MCF 10A (cell line): ENCODE results near the gene RERE. TPM values are rescaled to one million over a fixed set of nuclear protein-coding genes. Genes with fewer than 3 reads are reported as not detected.

Experiments
- BruUV-seq: library from RNA; stranded (reverse); fragments of 400-500 nt; replicated peaks from 2 replicates; lab custom pipeline; 2021; lab: Mats Ljungman, UMichigan
- CTCF ChIA-PET: fragments of 300-600 bp; sonication (Branson Sonifier 250); formaldehyde crosslinking; extraction: SDS; loops from one replicate; lab custom pipeline; 2021; ENCODE audit warnings: antibody characterized with exemption, inconsistent platforms; lab: Yijun Ruan, JAX
- POLR2A ChIA-PET: fragments of 300-600, 350-650 bp; sonication (Branson Sonifier 250); formaldehyde crosslinking; extraction: SDS; loops from one replicate; lab custom pipeline; 2020; ENCODE audit warnings: antibody characterized with exemption, inconsistent platforms; lab: Yijun Ruan, JAX
- DNase-seq: peaks from one replicate; pipeline ENCODE4 v3.0.0-alpha.2; 2018; ENCODE audit not compliant: unreplicated experiment
- H3K27ac Mint-ChIP-seq: one replicate; pipeline ENCODE4 v1.8.0; 2022; ENCODE audit warnings: mild to moderate bottlenecking, low read depth, mixed read lengths; ENCODE audit not compliant: unreplicated experiment
- H3K27me3 Mint-ChIP-seq: one replicate; pipeline ENCODE4 v1.8.0; 2022; ENCODE audit warnings: mixed read lengths; ENCODE audit not compliant: insufficient read depth, unreplicated experiment
- H3K36me3 Mint-ChIP-seq: one replicate; pipeline ENCODE4 v1.8.0; 2022; ENCODE audit warnings: mild to moderate bottlenecking, moderate library complexity, mixed read lengths; ENCODE audit not compliant: insufficient read depth, unreplicated experiment
- H3K4me1 Mint-ChIP-seq: one replicate; pipeline ENCODE4 v1.8.0; 2022; ENCODE audit warnings: mixed read lengths; ENCODE audit not compliant: insufficient read depth, unreplicated experiment
- H3K4me3 Mint-ChIP-seq: one replicate; pipeline ENCODE4 v1.8.0; 2022; ENCODE audit warnings: mild to moderate bottlenecking, moderate library complexity, mixed read lengths; ENCODE audit not compliant: unreplicated experiment
- H3K9me3 Mint-ChIP-seq: one replicate; pipeline ENCODE4 v1.8.0; 2022; ENCODE audit warnings: mixed read lengths; ENCODE audit not compliant: unreplicated experiment
- intact Hi-C: fragments of 100-400 bp; cut with micrococcal nuclease; formaldehyde crosslinking; loops from 2 replicates; pipeline ENCODE4 v1.14.1; 2022
- total RNA-seq: library from RNA; stranded (reverse); gene quantifications from 2 replicates; pipeline ENCODE4 v1.2.3, GENCODE V29; 2022
- TF ChIP-seq, protein P1 (sequence below): fragments of 200-600 bp; IDR thresholded peaks from one replicate; pipeline ENCODE4 v1.8.0; 2022; ENCODE audit warnings: antibody characterized with exemption, mild to moderate bottlenecking; ENCODE audit not compliant: unreplicated experiment

Gene RERE
- total RNA-seq, 1 experiment from 2014 or later = 48.4 TPM

DNA sequence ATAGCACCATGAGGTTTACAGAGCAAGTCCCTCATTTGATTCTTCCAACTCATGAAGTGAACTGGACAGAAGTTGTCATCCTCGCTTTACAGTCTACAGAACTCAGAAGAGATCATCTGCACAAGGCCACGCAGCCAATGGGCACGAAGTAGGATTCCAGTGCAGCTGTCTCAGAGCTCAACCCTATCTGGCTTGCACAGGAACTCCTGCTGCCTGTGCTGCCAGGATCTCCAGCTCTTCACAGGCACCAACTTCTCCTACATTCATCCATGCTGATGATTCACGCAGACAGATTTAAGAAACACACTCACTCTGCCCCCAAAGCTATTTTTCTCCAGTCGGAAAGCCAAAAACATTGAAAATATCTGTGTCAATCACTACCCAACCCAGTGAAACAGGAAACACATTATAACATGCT, 157.0 kb downstream of the RERE start:
- ChIA-PET POLR2A (interaction anchor here (0.7 to 6.0 kb wide), 8 partner anchors 10 to 441 kb away, joined by 3 to 52 read pairs (median 6); no protein-coding TSS in a partner anchor), CTCF (interaction anchor here (0.8 to 6.4 kb wide), 3 partner anchors 11 to 99 kb away, joined by 3 to 39 read pairs (median 3); no protein-coding TSS in a partner anchor)
- no TSS peak for BruUV-seq
- TF ChIP-seq, protein P1, sequence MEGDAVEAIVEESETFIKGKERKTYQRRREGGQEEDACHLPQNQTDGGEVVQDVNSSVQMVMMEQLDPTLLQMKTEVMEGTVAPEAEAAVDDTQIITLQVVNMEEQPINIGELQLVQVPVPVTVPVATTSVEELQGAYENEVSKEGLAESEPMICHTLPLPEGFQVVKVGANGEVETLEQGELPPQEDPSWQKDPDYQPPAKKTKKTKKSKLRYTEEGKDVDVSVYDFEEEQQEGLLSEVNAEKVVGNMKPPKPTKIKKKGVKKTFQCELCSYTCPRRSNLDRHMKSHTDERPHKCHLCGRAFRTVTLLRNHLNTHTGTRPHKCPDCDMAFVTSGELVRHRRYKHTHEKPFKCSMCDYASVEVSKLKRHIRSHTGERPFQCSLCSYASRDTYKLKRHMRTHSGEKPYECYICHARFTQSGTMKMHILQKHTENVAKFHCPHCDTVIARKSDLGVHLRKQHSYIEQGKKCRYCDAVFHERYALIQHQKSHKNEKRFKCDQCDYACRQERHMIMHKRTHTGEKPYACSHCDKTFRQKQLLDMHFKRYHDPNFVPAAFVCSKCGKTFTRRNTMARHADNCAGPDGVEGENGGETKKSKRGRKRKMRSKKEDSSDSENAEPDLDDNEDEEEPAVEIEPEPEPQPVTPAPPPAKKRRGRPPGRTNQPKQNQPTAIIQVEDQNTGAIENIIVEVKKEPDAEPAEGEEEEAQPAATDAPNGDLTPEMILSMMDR = no peak
- Mint-ChIP-seq H3K27me3 (no peaks in the 10 kb centered on the region), H3K4me3 (no peak overlapping the region), H3K27ac (no peak overlapping the region), H3K36me3 (peaks cover 17% of the 10 kb centered on the region), H3K9me3 (no peaks in the 10 kb centered on the region), H3K4me1 (no peaks in the 10 kb centered on the region)
- peak; percentile 77 for DNase-seq
- intact Hi-C loops = no loop called here

DNA sequence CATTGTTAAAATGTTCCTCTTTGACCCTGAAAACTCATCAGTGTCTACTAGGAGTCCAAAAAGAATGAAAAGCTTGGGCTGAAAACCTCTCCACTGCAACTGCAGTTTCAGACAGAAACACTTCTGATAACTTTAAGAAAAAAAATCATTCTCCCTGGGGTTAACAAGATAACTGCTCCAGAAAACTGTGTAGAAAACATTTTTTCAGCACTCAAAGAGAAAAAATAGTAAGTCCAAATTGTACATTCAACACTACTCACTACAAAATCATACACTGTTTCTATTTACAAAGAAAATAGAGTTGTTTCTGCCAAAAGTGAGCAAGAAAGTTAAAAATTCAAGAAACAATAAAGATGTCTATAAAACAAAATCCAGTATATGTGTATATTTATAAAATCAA, 157.8 kb downstream of the RERE start:
- BruUV-seq = no TSS peak
- Mint-ChIP-seq H3K27ac (no peak overlapping the region), H3K4me3 (no peak overlapping the region), H3K36me3 (peaks cover 25% of the 10 kb centered on the region), H3K27me3 (no peaks in the 10 kb centered on the region), H3K4me1 (no peaks in the 10 kb centered on the region), H3K9me3 (no peaks in the 10 kb centered on the region)
- intact Hi-C loops = no loop called here
- no peak for DNase-seq
- POLR2A ChIA-PET = interaction anchor here (0.9 to 6.0 kb wide), 5 partner anchors 11 to 98 kb away, joined by 4 to 52 read pairs (median 6); no protein-coding TSS in a partner anchor
- TF ChIP-seq, protein P1 = no peak
- CTCF ChIA-PET = interaction anchor here (0.7 to 6.4 kb wide), 2 partner anchors 11 to 12 kb away, joined by 3 to 39 read pairs; no protein-coding TSS in a partner anchor

DNA sequence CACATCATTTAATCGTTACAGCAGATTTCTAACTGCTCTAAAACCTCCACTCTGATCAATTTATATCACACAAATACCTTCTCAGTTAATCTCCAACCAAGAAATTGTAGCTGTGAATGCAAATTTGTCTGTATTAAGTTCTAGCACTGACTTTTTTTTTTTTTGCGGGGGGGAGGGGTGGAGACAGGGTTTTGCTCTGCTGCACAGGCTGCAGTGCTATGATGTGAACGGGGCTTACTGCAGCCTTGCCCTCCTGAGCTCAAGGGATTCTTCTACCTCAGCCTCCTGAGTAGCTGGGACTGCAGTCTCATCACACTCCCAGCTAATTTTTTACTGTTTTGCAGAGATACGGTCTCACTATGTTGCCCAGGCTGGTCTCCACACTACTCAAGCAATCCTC, 163.6 kb downstream of the RERE start:
- BruUV-seq = no TSS peak
- intact Hi-C loops = no loop called here

DNA sequence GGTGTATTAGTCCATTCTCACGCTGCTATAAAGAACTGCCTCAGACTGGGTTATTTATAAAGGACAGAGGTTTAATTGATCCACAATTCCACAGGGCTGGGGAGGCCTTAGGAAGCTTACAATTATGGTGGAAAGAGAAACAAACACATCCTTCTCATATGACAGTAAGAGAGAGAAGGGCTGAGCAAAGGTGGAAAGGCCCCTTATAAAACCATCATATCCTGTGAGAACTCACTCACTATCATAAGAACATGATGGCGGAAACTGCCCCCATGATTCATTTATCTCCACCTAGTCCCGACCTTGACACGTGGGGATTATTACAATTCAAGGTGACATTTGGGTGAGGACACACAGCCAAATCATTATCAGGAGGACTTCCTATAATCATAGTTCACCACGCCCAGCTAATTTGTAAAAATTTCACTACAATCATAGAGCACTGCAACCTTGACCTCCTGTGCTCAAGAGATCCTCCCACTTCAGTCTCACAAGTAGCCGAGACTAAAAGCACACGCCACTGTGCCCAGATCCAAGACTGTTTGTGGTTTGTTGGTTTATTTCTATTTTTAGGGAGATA, 164.9 kb downstream of the RERE start:
- Mint-ChIP-seq H3K4me3 (no peak overlapping the region), H3K27me3 (no peaks in the 10 kb centered on the region), H3K36me3 (peaks cover 26% of the 10 kb centered on the region), H3K4me1 (peaks cover 6% of the 10 kb centered on the region), H3K9me3 (no peaks in the 10 kb centered on the region), H3K27ac (no peak overlapping the region)
- ChIA-PET POLR2A (interaction anchor here (0.6 kb wide), 2 partner anchors 30 to 105 kb away, joined by 4 to 7 read pairs; no protein-coding TSS in a partner anchor), CTCF (interaction anchor here (0.6 kb wide), 3 partner anchors 17 to 576 kb away, joined by 3 to 5 read pairs (median 3); no protein-coding TSS in a partner anchor)
- no peak for DNase-seq
- TF ChIP-seq, protein P1 = no peak
- intact Hi-C loops = no loop called here
- BruUV-seq = no TSS peak

More for the DNA sequence above, 163.6 kb downstream of the RERE start:
- H3K27ac Mint-ChIP-seq = no peak overlapping the region
- ChIA-PET POLR2A (interaction anchor here (0.7 to 0.9 kb wide), 2 partner anchors 9 to 125 kb away, joined by 3 to 5 read pairs; no protein-coding TSS in a partner anchor), CTCF (interaction anchor here (0.6 kb wide), 1 partner anchor 10 kb away, joined by 3 read pairs; no protein-coding TSS in a partner anchor)
- no peaks in the 10 kb centered on the region for H3K27me3 Mint-ChIP-seq
- DNase-seq = no peak
- H3K9me3 Mint-ChIP-seq = no peaks in the 10 kb centered on the region
- no peak overlapping the region for H3K4me3 Mint-ChIP-seq
- H3K4me1 Mint-ChIP-seq = no peaks in the 10 kb centered on the region
- peaks cover 32% of the 10 kb centered on the region for H3K36me3 Mint-ChIP-seq
- TF ChIP-seq, protein P1 = no peak
